Activated CD4-positive, alpha-beta T cell treated with anti-CD3 and anti-CD28 coated beads, Interleukin-10, Interleukin-2, amounts not matched to agents 100 ng/mL and 50 ng/mL, durations not matched to agents 16 hours and 8 hours (primary cell): ENCODE results near the gene CCL27.
A peak's percentile ranks its signal among the peaks of the same experiment; 100 is the strongest.
"Not testable (repeated sequence)": the region's sequence is repeated elsewhere in the genome, so short reads cannot be mapped to it uniquely, and the experiment has no call there.

Experiments
- DNase-seq: peaks from one replicate; pipeline ENCODE4 v3.0.0-alpha.2; 2020

Gene CCL27

DNA sequence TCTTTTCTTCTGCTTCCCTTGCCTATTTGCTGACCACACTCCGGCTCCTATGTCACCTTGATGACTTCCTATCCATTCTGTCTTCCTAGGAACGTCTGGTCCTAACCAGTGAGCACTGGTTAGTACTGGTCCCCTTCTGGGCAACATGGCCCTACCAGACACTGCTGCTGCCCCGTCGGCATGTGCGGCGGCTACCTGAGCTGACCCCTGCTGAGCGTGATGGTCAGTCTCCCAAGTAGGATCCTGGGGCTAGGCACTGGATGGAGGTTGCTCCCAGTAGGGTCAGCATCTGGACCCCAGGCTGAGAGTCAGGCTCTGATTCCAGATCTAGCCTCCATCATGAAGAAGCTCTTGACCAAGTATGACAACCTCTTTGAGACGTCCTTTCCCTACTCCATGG is 13.8 kb downstream of the CCL27 start:
- DNase-seq: no peak

DNA sequence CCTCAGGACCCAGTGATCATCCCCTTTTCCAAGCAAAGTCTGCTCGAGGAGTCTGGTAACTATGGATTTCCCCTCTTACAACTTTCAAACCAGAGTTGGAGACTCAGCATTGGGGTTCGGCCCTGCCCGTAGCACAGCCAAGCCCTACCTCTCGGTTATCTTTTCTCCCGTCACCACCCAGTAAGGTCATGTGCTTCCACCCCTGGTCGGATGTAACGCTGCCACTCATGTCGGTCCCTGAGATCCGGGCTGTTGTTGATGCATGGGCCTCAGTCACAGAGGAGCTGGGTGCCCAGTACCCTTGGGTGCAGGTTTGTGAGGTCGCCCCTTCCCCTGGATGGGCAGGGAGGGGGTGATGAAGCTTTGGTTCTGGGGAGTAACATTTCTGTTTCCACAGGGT is 14.8 kb downstream of the CCL27 start:
- DNase-seq: peak; percentile 43

DNA sequence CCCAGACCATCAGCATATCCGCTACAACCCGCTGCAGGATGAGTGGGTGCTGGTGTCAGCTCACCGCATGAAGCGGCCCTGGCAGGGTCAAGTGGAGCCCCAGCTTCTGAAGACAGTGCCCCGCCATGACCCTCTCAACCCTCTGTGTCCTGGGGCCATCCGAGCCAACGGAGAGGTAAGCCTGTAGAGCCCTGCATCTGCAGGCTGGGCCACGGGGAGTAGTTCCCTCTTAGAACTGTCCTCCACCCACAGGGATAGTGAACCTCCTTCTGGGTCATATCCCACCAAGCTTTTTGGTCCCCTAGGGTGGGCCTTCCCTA is 15.4 kb downstream of the CCL27 start:
- DNase-seq: no peak

DNA sequence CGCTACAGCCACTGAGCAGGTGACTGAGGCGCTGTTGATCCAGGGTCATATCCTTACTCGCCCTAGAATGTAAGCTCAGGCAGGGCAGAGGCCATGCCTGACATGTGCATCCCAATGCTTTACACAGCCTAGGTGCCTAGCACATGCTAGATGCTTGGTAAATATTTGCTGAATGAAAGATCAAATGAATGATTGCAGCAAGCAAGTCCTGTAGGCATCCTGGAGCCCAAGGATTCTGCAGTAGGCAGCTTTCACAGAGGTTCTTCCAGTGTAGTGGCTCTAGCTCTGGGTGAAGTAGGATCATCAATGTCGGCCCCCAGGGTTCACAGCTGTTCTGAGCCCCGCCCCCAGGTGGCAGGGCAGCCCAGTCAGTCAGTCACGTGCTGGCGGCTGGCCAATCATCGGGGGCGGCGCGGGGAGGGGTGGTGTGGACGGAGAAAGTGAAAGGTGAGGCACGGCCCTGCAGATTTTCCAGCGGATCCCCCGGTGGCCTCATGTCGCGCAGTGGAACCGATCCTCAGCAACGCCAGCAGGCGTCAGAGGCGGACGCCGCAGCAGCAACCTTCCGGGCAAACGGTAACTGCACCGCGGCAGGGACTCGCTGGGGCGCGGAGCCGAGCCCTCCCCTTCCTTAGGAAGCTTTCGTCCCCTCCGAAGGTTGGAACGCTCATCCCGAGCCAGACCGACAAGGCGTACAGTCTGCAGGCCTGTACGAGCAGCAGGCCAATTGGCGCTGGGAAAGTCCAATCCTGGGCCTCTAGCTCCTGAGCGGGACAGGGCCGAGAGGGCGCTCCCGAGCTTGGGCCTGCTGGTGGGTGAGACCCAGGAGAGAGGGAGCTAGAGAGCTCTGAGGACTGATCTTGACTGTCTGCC is 16.0 kb downstream of the CCL27 start, which contains the start of gene GALT:
Gene GALT (plus strand): TSS at position 465 of the 873 bp plus-strand sequence. CDS start 30 bp downstream, at position 495.
- peak; percentile 97 for DNase-seq

DNA sequence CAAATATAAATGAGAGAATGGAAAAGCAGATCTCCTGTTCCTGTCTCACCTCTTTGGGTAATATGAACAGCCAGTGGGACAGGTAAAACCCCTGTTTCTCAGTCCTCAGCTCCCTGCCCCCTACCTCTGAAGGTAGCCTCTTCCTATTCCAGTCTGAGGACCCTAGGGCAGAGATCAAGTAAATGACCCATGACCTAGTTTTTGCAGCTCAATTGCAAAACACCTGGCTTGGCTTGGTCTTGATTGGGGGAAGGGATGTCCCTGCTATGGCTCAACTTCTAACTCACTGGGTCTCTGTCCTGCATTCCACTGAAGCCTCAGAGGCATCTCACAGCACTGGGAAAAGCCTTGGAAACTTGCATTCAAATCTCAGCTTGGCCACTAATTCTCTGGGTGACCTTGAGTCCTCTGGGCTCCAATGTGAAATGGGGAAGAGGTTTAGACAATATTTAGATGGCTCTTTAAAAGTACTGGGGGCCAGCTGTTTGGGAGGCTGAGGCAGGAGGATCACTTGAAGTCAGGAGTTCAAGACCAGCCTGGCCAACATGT is 17.6 kb downstream of the CCL27 start:
- no peak for DNase-seq

DNA sequence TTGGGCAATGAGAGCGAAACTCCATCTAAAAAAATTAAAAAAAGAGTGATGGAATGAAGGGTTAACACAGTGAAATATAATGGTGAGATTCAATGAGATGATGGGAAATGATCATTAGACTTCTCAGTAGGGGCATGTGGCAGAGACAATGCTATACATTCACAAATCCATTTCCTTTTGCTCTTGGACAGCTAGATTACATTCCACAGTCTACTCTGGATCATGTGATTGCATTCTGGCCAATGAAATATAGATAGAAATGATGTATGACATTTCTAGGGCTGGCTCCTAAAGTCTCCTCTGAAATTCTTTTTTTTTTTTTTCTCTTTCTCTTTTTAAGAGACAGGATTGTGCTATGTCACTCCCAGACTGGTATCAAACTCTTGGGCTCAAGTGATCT is 19.8 kb downstream of the CCL27 start:
- DNase-seq: no peak

DNA sequence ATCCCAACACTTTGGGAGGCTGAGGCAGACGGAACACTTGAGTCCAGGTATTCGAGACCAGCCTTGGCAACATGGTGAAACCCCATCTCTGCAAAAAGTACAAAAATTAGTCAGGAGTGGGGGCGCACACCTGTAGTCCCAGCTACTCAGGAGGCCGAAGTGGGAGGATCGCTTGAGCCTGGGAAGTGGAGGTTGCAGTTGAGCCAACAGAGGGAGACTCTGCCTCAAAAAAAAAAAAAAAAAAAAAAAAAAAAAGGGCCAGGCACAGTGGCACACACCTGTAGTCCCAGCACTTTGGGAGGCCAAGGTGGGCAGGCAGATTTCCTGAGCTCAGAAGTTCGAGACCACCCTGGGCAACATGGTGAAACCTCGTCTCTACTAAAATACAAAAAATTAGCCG is 23.1 kb downstream of the CCL27 start:
- DNase-seq: not testable (repeated sequence)

DNA sequence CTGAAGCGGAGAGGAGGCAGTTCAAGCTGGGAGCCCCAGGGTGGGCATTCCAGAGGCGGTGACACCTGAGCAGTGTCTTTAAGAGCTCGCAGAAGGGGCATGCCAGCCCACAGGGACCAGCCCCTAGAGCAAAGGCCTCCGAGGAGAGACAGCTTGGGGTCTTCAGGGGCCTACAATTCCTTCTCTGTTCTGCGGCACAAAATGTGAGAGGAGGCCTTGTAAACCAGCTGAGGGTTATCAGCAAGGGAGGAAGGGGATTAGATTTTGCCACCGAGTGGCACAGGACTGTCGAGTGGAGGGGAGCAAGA is 24.4 kb downstream of the CCL27 start:
- DNase-seq: no peak

DNA sequence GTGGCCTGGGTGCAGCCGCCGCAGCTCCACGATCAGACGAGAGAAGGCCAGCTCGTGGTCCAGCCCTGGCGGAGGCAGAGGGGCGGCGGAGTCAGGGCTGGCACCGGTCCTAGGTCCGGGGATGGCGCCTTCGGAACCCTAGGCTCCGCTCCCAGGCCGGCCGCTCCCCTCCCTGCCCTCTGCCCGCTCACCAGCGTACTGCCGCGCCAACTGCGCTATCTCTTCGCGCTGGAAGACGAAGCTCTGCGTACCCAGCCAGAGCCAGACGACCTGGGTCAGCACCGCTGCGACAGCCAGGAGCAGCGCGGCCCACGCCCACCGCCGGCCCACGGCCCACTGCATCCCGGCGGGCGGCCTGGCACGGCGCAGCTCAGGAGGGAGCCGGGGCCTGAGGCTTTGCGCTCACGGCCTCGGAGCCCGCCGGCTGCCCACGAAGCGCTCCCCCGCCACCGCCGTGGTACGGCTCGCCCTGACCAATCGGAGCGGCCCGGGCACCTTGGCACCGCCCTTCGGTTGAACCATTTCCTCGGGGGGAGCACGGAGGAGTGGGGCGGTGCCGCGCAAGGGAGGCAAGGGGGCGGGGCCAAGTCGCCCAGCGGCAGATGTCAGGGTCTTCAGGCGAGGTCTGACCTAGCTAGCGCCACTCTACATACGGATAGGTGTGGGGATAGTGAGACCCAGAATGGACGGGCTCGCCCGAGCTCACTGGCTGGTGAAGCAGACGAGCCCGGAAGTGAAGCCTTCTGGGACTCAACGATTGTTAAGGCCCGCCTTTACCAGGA is 24.9 kb downstream of the CCL27 start, which contains the start of gene SIGMAR1:
Gene SIGMAR1 (minus strand): TSS at position 432 of the 782 bp plus-strand sequence. CDS start 90 bp downstream, at position 342.
- DNase-seq: peak; percentile 96

DNA sequence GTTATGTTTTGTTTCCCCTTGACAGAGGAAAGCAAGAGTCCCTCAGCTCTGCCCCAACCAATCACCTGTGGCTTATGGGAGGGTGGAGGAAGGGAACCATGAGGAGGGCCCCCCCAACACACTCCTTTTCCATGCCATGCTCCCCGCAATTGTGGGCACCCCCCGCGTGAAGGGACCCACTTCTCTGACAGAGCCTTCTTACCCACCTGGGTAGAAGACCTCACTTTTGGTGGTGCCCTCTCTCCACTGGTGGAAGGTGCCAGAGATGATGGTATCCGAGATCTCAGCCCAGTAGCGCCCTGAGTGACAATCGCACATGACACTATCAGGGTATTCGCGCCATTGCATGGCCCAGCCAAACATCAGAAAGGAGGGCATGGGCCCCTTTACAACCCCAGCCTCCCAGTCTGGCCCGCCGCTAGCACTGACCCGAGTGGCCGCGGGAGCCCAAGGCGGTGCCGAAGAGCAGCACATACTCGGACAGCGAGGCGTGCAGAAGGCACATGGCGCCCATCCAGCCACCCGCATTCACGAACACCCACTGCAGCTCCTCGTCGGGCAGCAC is 25.6 kb downstream of the CCL27 start:
- DNase-seq: peak; percentile 47

DNA sequence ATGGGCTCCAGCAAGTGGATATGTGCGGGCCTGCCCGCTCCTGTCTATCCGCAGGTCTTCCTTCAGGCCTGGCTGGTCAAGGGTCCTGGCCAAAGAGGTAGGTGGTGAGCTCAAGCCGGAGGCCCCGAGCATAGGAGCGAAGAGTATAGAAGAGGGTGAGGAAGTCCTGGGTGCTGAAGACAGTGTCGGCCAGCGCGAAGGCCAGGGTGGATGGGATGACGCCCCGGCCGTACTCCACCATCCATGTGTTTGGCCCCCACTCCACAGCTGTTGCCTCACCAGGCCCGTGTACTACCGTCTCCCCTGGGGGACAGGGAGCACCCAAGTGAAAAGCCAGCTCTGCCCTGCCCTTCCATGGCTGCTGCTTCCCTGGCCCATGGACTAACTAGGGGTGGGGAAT is 26.9 kb downstream of the CCL27 start:
- DNase-seq: no peak

DNA sequence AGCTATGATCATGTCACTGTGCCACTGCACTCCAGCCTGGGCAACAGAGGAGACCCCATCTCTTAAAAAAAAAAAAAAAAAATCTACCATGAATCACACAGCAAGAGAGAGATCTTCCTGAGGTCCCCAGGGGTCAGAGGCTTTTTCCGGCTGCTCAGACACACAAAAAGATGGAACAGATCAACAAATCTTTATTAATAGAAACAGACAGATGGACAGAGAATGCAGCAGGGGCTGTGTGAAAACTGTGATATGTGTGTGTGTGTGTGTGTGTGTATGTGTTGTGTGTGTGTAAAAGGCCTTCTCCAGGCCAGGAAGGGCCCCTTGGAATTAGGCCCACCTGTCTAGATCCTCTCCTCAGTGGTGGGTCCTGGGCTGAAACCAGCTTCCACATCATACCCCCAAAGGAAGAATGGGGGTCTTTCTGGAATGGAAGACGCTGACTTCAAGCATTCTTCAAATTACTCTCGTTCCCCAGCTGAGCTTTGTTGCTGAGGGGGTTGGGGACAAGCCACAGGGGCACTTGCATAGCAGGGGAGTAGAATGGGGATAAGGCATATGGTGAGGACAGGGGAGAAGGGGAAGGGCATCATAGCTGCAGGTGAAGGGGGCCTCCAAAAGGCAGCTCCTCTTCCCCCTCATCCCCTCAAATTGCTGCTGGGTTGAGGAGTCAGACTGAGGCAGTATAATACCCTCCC is 27.8 kb downstream of the CCL27 start:
- DNase-seq: no peak

DNA sequence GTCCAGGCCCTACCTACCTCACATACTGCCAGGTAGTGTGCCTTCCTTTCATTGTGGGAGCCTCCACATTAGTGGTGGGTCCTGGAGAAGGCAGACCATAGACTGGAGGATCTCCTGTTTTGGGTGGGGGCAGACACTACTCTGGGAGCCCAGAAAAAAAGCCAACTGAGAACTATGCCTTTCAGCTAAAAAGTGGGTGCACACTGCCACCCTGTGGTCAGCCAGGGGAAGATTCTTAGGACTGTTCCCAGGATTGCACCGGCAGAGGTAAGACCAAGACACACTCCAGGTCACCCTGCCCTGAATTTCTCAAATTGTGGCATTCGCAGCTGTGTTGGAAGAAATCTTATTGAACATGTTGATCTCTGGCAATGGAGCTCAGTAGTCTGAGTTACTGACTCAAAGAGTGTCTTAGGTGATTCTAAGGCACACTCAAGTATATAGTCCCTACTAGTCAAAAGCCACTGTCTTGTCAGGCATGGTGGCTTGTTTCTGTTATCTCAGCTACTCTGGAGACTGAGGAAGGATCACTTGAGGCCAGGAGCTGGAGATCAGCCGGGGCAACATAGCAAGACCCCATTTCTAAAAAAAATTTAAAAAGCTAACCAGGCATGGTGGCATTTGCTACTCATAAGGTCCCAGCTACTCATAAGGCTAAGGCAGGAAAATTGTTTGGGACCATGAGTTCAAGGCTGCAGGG is 28.5 kb downstream of the CCL27 start:
- peak; percentile 83 for DNase-seq

DNA sequence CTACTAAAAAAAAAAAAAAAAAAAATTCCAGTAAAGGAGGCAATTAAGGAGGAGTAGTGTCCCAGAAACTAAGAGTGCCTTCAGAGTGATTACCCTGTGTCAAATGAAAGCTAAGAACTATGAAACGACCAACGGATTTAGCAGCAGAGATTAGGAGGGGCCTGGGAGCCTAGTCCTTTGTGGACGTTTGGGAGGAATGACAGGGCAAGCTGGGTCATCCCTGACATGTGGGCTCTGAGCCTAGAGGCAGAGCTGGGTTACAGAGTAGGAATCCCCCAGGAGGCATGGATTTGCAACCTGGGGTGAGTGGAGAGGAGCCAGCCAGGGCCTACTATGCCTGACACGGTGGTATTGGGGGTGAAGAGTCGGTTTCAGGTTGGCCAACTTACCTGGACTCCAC is 29.3 kb downstream of the CCL27 start:
- no peak for DNase-seq

DNA sequence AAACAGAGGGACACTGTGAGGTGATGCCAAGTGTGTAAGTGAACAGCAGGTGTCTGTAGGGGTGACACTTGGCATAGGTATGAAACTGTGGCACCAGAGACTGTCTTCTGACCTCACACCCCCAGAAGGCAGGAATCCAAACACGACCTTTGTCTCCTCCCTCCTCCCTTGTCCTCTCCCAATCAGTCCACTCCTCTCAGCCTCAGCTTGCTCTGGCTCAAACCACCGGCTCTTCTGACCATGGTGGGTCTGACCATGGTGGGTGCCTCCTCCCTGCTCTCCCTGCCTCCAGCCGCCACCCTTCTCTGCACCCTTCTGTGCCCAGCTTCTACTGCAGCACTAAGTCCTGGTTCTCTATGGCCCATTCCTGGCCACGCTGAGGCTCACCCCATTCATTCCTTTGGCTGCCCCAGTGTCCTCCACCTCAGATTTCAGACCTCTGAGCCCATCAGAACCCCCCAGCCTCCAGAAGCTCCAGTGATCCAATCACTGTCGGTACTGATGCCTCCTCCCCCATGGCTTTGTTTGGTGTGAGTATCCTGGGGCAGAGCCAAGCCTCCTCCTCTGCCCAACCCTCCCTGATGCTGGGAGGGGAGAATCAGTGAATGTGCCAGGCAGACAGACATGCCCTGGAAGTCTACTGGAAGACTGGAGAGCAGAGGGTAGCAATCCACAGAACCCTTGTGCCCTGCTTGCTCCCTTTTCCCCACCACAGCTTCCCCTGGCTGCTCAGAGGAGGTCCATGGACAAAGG is 31.9 kb downstream of the CCL27 start:
- no peak for DNase-seq

DNA sequence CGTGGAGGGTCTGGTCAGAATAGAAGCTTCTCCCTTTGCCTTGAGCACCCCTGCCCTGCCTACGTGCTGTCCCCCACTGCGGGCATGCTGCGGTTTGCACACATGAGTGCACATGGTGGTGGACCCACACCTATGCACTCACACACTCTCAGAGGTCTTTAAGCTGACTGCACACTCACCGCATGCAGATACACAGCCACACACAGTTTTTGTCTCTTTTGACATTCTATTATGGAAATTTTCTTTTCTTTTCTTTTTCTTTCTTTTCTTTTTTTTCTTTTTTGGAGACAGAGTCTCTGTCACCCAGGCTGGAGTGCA is 33.0 kb downstream of the CCL27 start:
- no peak for DNase-seq

DNA sequence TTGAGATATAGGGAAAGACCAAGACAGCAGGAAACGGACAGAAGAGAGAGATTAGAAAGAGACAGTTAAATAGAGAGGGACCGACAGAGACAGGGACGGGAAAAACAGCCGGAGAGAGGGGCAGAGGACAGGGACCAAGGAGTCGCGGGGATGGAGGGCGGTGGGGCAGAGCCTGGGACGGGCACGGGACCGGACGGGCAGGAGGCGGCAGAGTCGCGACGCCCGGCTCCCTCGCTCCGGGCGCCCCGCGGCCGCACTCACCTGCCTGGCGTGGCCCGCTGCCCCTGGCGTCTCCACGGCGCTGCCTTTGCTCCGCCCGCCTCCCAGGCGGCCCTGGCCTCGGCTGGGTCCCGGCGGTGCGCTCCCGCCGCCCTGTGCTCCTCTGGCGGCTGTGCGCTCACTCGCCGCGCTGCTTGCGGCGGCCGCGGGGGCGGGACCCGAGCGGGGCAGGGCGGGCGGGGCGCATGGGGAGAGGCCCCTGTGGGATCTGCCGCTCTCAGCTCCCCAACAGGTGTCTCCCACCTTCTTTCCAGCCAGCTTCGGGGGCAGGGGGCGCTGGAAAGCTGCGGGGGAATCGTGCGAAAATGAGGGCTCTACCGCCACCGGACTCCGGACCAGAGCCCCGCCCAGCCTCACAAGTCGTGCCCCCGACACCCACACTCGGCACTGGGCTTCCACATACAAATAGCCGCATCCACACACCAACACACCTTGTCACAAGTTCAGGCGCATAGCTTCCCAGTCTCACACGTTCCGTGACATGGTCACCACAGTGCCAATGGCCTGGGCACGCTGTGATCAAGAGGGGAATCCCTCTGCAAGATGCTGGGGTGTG is 33.6 kb downstream of the CCL27 start, which contains the start of gene ARID3C:
Gene ARID3C (minus strand): TSS at position 411 of the 835 bp plus-strand sequence. CDS start 1,052 bp downstream, outside the sequence.
- DNase-seq: peak; percentile 30

DNA sequence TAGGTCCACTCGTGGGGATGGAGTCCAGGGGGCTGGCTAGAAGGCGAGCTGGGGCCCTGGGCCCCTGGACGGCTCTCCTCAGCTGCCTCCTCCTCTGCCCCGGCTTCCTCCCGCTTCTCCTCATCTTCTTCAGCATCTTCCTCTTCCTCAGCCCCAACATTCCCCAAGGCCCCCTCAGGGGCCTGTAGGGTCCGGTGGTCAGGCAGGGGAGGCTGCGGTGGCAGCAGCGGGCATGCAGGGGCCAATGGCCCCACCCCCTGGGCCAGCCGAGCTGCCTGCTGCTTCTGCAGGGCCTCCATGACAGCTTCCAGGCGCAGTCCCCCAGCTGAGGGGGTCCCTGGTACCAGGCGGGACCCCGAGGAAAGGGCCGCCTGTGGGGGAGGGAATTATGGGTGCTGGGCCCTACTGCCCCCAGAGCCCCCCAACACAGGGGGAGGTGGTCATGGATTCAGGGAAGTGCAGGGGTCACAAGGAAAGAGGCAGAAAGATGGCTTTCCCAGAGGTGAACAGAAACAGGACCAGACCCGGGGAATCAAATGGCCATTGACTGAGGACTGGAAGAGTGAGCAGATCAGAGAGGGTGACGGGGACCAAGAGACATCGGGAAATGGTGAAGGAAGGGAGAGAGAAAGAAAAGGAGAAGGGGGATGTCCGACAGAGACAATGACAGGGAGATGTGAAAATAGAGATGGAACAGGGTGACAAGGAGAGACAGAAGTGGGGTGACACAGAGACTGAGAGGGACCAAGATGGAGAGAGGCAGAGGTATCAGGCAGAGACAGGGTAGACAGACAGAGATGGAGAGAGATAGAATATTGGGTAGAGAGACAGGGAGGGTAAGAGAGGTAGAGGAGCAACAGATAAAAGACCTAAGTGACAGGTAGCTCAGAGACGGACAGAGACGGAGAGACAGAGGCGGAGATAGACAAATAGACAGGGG is 34.5 kb downstream of the CCL27 start:
- DNase-seq: no peak

DNA sequence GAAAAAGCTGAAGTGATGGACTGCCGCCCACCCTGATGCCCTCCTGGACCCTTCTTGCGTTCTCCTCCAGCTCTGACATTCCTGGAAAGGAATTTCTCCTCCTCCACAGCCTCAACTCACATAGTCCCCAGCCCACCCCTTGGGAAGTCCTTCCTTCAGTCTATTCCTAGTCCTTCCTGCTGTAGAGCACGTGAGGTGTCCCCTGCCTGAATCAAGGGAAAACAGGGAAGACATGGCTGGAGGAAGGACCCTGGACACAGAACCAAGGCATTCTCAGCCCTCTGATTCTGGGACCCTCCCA is 37.3 kb downstream of the CCL27 start:
- no peak for DNase-seq
